ENCODE measurements around the gene ACTR1A.
"Not testable (repeated sequence)": the region's sequence is repeated elsewhere in the genome, so short reads cannot be mapped to it uniquely, and the experiment has no call there.

Gene ACTR1A

DNA sequence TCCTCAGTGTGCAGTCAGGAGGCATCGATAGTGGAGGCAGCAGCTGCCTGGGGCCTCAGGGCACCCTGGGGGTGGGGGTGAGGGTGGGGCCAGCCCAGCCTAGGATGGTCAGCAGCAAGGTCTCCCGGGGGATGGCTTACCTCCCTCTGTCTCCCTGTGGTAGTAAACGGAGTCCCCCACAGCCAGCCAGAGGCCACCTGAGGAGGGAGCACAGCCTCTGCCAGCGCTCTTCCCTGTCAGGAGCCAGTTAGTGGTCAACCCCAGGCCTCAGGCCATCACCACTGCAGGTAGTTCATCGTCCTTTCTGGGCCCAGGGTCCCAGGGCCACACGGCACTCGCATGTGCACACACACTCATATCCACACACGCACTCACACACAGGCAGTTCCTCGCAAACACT, 22.1 kb downstream of the ACTR1A start:
- DNase-seq = no peak

DNA sequence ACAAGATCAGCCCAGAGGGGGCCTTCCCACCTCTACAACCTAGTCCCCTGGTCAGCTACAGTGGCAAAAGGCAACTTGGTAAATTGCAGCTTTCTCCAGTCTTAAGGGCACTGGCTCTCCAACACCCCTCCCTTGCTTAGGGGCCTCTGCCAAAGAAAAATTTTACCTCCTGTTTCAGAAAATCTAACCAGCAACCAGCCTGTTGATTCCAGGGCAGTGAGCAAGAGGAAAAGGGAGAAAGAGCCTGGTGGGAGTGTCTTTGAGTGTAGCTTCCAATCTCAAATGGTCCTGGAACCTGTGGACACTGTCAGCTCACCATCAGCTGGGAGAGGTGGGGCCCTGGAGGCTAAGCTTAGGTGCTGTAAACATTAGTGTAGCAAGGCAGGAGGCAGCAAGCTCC, 22.9 kb downstream of the ACTR1A start:
- no peak for DNase-seq

DNA sequence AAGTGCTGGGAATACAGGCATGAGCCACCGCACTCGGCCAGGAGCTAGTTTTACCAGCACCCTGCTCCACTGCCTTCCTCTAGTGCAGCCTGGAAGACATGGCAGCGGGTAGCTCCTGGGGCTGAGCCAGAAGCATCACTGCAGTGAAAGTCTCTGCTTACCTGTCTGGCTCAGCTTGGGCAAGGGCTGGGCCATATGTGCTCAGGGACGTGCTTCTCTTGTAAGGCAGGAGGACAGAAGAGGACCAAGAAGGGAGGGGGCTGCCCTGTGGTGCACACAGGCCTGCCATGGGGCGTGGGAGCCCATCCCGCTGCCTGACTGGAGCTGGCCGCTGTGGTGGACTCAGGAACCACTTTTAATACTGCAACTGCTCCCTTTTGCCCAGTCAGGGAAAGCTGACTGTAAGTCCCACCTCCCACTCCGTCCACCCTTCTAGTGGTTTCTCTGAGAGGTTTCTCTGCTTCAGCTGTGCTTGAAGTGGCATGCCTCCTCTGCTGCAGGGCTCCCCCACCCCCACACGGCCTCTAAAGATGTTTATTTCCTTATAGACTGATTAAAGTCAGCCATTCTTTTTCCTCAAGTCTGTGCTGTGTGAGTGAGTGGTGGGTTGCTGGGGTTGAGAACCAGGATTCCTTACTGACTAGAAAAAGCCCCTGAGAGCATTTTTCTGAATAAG, 25.9 kb downstream of the ACTR1A start:
- peak in 1 of 2 donors; percentile 7 for DNase-seq

DNA sequence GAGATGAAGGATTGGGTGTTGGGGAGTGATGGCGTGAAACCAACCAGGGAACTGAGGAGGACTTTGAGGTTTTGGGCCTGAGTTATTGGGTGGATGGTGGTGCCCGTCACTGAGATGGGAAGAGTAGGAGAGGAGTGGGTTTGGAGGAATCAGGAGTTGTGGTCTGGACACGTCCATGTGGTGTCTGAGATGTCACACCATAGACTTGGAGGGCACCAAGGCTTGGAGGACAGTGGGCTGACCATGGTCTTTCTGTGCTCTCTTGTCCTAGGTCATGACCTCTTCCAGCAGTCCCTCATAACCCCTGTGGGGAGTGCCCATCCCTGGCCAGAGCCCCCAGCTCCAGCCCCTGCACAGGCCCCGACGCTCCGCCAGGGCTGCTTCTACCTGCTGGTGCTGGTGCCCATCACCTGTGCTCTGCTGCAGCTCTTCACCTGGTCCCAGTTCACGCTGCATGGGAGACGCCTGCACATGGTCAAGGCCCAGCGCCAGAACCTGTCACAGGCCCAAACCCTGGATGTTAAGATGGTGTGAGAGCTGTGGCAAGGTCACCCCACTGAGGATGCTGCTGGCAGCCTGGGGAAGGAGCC, 27.0 kb downstream of the ACTR1A start:
- DNase-seq = no peak

DNA sequence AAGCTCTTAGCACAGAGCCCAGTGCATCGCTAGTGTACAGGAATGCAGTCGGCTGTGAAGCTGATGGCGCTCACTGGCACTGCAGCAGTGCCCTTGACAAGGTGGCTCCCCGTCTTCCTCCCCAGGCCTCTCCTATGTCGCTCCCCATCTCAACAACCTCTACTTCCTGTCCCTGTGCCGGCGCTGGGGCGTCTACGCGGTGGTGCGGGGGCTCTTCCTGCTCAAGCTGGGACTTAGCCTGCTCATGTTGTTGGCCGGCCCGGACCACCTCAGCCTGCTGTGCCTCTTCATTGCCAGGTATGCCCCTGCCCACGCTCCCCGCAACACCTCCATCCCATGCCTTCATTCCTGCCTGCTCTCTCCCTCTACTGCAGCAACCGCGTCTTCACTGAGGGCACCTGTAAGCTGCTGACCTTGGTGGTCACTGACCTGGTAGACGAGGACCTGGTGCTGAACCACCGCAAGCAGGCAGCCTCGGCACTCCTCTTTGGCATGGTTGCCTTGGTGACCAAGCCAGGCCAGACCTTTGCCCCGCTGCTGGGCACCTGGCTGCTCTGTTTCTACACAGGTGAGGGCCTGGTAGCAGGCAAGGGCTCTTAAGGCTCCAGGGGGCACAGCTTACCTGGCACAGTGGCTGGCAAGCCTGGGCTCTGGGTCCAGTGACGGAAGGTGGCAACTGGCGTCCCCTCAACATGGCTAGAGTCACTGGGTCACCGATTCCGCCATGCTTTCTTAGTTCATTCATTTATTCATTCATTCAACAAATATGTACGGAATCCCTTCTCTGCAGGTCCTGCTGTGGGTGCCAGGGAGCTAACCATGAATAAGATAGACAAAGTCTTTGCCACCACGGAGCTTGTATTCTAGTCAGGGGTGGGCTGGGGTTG, 28.8 kb downstream of the ACTR1A start:
- DNase-seq = peak in 1 of 2 donors; percentile 10

DNA sequence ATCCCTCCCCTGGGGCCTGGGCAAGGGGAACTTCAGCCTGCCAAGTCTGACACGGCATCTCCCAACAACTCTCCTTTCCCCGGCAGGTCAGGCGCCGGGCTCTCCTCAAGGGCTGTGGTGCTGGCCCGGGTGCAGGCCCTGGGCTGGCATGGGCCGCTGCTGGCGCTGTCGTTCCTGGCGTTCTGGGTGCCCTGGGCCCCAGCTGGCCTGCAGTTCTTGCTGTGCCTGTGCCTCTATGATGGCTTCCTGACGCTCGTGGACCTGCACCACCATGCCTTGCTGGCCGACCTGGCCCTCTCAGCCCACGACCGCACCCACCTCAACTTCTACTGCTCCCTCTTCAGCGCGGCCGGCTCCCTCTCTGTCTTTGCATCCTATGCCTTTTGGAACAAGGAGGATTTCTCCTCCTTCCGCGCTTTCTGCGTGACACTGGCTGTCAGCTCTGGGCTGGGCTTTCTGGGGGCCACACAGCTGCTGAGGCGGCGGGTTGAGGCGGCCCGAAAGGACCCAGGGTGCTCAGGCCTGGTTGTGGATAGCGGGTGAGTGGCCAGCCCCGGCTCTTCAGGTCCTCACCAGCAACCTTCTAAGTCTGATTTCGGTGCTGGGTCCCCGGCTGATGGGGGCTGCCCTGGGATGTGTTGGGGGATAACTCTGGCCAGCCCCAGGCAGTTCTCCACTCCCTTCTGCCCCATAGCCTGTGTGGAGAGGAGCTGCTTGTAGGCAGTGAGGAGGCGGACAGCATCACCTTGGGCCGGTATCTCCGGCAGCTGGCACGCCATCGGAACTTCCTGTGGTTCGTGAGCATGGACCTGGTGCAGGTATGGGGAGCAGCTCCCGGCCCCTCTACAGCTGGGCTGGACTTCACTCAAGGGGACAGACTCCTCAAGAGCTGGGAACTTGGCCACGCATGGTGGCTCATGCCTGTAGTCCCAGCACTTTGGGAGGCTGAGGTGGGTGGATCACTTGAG, 31.6 kb downstream of the ACTR1A start:
- no peak for DNase-seq

DNA sequence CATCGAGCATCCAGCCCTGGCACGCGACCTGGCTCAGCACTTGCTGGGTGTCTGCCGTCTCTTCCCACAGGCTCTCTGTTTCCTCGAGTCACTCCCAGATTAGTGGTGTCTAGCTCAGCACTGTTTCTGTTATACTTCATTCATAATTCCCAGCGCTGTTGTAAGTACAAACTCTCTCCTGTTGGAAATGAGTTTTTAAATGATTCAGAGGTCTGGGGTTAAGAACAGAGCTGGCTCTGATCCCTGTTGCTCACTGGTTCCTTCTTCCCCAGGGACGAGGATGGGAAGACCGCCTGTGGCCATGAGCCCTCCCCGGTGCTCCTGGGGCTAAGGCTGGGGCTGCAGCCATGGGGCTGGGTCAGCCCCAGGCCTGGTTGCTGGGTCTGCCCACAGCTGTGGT, 33.8 kb downstream of the ACTR1A start:
- DNase-seq = no peak

DNA sequence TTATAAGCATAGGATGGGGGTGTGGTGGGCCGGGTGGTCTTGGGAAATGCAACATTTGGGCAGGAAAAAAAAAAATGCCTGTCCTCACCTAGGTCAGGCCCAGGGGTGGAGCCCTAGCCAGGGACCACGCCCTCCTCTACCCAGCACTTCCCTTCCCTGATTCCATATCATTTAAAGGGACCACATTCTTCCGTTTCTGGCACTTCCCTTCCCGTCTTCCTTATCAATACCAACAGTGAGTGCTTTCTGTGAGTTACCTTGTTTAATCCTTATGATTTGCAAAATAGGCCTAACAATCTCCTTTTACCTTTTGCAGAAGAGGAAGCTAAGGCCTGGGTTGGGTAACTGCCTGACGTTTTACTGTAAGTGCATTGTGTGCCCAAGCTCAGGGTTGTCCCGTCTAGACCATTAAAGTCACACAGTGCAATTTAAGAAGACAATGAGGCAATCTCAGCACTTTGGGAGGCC, 34.5 kb downstream of the ACTR1A start:
- DNase-seq = no peak

DNA sequence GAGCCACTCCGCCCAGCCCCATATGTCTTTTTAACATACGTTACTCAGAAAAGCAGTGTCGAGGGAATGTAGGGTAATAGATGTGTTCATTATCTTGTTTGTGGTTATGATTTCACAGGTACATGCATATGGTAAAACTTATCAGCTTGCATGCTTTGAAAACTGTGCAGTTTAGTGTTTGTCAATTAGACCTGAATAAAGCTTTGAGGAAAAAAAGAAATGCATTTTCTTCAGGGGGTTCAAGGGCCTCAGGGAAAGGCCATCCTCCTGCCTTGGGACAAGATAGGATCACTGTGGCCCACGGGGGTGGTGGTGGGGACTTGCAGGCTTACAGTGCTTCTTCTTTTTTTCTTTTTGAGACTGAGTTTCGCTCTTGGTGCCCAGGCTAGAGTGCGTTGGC, 35.2 kb downstream of the ACTR1A start:
- no peak for DNase-seq

DNA sequence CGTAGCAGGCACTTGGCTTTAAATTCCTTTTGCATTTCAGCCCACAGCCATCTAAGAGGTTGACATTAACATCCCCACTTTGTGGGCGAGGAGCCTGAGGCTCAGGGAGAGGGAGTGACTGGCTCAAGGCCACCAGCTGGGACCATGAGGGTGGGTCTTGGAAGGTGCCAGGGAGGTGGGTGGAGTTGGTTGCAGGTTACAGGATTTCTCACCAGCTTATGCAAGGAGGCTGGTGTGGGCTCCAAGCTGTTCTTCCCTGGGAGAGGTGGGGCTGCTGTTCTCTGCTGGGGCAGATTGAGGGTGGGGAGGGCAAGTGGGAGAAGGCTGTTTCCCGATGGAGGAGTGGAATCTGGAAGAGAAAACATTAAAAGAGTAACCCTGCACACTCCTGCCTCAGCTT, 37.0 kb downstream of the ACTR1A start:
- DNase-seq = no peak

DNA sequence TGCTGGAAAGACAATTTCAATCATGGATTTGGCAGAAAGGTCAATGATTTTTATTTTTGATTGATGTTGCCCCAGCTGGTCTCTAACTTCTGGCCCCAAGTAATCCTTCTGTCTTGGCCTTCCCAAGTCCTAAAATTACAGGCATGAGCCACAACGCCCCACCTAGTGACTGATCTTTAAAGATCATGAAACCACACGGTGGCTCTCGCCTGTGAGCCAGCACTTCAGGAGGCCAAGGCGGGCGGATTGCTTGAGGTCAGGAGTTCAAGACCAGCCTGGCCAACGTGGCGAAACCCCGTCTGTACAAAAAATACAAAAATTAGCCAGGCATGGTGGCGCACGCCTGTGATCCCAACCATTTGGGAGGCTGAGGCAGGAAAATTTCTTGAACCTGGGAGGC, 38.5 kb downstream of the ACTR1A start:
- no peak for DNase-seq

DNA sequence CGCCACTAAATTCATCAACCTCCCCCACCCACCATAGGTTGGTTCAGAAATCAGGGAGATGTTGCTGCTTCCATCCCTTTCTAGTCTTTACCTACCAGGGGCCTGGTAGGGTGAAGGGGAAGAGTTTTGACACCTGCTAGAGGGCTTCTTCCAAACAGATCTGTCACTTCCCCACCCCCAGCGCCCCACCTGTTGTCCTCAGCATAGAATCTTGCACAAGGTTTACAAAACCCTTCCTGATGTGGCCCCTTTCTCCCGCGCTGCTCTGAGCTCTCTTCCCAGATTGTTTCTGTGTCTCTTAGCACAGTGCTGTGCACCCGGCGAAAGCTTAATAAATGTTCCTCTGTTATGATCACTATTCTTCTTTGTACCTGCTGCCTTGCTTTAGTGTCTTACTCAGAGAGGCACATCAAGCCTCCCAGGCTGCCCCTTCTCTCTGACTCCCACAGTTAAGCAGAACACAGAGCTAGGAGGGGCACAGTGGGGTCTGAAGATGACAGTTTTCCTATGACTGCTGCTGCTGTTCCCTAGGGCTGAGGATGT, 39.9 kb downstream of the ACTR1A start:
- no peak for DNase-seq

DNA sequence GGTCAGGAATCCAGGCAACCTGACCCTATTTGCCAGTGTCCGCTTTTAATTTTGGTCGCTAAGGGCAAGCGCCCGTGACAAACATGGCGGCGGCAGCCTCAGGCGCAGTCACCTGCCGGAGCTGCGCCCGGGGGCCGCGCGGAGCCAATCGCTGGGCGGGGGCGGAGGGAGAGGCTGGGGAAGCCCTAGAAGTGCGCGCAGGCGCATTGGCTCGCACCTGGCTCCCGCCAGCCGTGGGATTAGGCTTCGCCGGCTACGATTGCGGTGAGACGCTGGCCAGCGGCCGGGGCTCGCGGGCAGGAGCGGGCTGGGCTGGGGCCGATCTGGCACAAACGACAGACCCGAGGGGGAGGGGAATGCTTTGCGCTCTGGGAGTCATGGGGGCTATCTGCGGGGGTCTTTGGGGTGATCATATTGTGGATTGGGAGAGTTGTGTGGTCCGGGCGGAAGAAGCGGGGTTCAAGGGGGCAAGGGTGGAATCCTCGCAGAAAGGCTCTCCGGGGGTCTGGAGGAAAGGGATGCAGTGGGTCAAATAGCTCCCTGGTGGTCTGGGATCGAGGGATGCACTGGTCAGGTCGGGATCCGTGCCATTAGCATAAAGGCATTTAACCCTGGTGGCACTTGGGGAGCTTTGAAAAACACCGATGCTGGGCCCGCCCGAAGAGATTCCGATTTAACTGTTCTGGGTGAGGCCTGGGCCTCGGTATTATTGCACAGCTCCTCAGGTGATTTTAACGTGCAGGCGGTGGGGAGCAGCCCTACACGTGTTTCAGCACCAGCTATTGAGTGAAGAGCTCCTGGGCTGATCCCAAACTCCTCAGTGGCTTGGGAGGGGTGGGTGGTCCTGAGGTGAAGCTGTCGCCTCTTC, 41.1 kb downstream of the ACTR1A start:
- peak; percentile 94 for DNase-seq

DNA sequence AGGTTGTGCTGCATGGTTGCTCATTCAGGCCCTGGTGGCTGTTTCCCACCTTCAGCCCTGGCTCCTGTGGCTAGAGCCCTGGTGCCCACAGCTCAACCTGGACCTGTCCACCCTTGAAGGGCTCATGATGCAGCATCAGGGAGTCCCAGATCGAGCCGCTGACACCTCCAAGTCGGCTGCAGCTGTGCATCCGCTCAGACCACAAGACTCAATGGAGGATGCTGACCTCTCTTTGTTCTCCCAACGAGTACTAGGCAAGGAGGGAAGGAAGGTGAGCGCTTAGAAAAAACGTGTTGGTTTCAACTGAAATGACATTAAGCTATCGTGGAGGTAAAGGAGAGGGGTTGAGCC, 41.7 kb downstream of the ACTR1A start:
- DNase-seq = no peak

DNA sequence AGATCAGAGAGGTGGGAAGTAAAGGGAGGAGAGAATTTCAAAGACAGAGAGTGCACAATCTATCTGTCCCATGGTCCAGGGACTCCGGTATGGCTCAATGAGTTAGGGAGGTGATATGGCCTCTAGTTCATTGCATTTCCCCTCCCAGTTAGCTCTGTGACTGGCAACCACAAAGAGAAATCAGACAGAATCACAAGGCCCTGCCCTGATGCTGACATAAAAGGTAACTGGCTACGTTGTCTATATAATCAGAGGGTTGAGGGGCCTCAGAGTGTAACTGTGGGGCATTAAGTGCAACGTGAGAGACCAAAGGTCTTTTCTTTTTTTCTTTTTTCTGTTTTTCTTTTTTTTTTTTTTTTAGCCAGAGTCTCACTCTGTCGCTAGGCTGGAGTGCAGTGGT, 43.9 kb downstream of the ACTR1A start:
- DNase-seq = no peak

DNA sequence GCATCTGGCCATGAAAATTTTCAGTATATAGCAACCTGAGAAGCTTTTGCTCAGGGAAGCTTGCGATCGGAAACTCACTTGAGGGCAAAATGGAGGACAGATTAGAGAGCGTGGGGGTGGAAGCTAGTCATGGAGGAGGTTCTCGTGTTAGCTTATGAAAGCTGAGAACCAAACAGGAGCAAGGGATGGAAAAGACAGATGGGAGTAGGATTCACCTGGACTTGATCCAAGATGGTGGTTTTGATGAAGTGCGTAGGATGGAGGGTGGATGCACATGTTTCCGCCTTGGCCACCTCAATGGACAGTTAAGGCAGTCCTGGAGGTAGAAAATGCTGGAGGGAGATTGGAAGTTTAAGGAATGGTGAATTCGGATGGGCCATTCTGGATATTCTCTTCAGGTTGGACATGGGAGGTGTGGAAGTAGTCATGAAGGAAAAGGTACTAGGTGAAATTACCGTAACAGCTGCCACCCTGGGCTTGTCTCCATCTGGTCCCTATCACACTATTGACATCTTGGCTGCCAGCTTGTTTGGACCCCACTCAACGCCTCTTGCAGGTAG, 44.8 kb downstream of the ACTR1A start:
- no peak for DNase-seq

DNA sequence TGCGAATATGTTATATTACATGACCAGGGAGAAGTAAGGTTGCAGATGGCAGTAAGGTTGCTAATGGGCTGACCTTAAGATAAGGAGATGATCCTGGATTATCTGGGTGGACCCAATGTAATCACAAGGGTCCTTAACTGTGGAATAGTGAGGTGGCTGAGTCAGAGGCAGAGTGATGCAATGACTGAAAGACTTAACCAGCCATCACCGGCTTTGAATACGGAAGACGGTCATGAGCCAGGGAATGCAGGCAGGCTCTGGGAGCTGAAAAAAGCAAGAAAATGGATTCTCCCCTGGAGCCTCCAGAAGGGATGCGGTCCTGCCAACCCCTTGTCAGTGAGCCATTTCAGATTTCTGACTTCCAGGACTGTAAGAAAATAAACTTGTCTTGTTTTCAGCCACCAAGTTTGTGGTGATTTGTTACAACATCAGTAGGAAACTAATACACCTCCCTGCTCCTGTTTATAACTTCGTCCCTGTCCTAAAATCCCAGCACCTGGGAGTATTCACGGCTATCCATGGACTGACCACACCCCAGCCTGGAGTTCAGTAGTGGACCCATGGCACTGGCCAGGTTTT, 46.5 kb downstream of the ACTR1A start:
- DNase-seq = no peak

DNA sequence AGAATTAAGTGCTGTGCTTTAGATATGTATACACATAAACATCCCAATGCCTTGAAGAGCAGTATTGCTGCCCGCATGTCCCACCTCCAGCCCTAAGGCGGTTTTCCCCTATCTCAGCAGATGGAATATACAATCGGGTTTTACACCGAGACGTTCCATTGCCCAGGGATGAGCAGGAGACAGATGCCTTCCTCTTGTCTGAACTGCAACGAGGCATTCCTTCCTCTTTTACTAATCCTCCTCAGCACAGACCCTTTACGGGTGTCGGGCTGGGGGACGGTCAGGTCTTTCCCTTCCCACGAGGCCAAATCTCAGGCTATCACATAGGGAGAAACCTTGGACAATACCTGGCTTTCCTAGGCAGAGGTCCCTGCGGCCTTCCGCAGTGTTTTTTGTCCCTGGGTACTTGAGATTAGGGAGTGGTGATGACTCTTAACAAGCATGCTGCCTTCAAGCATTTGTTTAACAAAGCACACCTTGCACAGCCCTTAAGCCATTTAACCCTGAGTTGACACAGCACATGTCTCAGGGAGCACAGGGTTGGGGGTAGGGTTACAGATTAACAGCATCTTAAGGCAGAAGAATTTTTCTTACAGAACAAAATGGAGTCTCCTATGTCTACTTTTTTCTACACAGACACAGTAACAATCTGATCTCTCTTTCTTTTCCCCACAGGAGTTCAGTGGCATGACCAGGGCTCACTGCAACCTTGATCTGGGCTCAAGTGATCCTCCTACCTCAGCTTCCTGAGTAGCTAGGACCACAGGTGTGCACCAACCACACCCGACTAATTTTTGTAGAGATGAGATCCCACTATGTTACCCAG, 47.6 kb downstream of the ACTR1A start:
- not testable (repeated sequence) for DNase-seq

DNA sequence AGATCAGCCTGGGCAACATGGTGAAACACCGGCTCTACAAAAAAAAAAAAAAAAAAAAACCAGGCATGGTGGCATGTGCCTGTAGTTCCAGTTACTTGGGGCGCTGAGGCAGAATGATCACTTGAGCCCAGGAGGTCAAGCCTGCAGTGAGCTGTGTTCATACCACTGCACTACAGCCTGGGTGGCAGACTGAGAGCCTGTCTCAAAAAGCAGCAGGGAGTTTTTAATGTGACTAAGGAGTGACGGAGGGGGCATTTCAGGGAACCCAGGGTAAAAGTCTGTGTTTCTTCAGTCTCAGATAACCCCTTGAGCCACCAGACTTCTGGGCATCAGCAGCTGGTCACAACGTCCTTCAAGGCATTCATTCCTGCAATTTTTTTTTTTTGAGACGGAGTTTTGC, 49.0 kb downstream of the ACTR1A start:
- no peak for DNase-seq
